Activated CD4-positive, alpha-beta T cell treated with anti-CD3 and anti-CD28 coated beads, Interleukin-2, amount 10 ng/mL, durations not matched to agents 24 days and 14 days (primary cell): ENCODE measurements around the gene RCOR1. TPM values are rescaled to one million over a fixed set of nuclear protein-coding genes. Genes with fewer than 3 reads are reported as not detected.

Experiments used
- DNase-seq: peaks from one replicate; pipeline ENCODE4 v3.0.0; 2022
- H3K27ac Mint-ChIP-seq: one replicate; pipeline ENCODE4 v1.8.0; 2022; ENCODE audit warnings: mild to moderate bottlenecking, mixed read lengths
- H3K27me3 Mint-ChIP-seq: one replicate; pipeline ENCODE4 v1.8.0; 2022; ENCODE audit warnings: mixed read lengths
- H3K36me3 Mint-ChIP-seq: one replicate; pipeline ENCODE4 v1.8.0; 2022; ENCODE audit warnings: low read depth, mild to moderate bottlenecking, mixed read lengths
- H3K4me1 Mint-ChIP-seq: one replicate; pipeline ENCODE4 v1.8.0; 2021; ENCODE audit warnings: mixed read lengths
- H3K4me3 Mint-ChIP-seq: one replicate; pipeline ENCODE4 v1.8.0; 2022; ENCODE audit warnings: mild to moderate bottlenecking, moderate library complexity, mixed read lengths
- H3K9me3 Mint-ChIP-seq: one replicate; pipeline ENCODE4 v1.8.0; 2021; ENCODE audit warnings: mixed read lengths
- intact Hi-C: fragments of 100-400 bp; cut with micrococcal nuclease; formaldehyde crosslinking; loops from one replicate; pipeline ENCODE4 v1.15.1; 2023
- total RNA-seq: library from RNA; stranded (reverse); gene quantifications from 2 replicates; pipeline ENCODE4 v1.2.3, GENCODE V29; 2022

The RCOR1 gene
- total RNA-seq, 1 donor from 2014 or later, result 24.0 TPM

- no peaks in the 10 kb centered on the region for H3K27me3 Mint-ChIP-seq
- H3K36me3 Mint-ChIP-seq, result peaks cover 36% of the 10 kb centered on the region
- no peaks in the 10 kb centered on the region for H3K9me3 Mint-ChIP-seq
- peaks cover 55% of the 10 kb centered on the region for H3K4me1 Mint-ChIP-seq
- intact Hi-C loops, result loop anchor here (1.0 to 5.0 kb wide), 3 partner anchors 26 to 138 kb away; no protein-coding TSS in a partner anchor
- peak overlapping the region; percentile 93 for H3K4me3 Mint-ChIP-seq
- peak overlapping the region; percentile 93 for H3K27ac Mint-ChIP-seq
- DNase-seq, result no peak
Measured at GRCh38 chr14:102779084-102779462, 186.6 kb downstream of the RCOR1 start.

- no peaks in the 10 kb centered on the region for H3K27me3 Mint-ChIP-seq
- H3K4me1 Mint-ChIP-seq, result peaks cover 54% of the 10 kb centered on the region
- peaks cover 40% of the 10 kb centered on the region for H3K36me3 Mint-ChIP-seq
- intact Hi-C loops, result loop anchor here (1.0 to 5.0 kb wide), 3 partner anchors 26 to 138 kb away; no protein-coding TSS in a partner anchor
- peak overlapping the region; percentile 93 for H3K4me3 Mint-ChIP-seq
- DNase-seq, result no peak
- H3K9me3 Mint-ChIP-seq, result no peaks in the 10 kb centered on the region
- H3K27ac Mint-ChIP-seq, result peak overlapping the region; percentile 78
Measured at GRCh38 chr14:102779574-102780315, 187.3 kb downstream of the RCOR1 start.

Other genes with a start within 250 kb of the RCOR1 start
- gene CINP, start 229.8 kb upstream of the RCOR1 start, total RNA-seq, result 43.7 and 46.2 TPM in 2 replicates
- 6.4 and 7.4 TPM in 2 replicates for gene TECPR2, start 229.7 kb upstream of the RCOR1 start, total RNA-seq
- gene ANKRD9, start 82.9 kb upstream of the RCOR1 start, total RNA-seq, result 14.6 and 16.5 TPM in 2 replicates
- gene TRAF3, start 184.8 kb downstream of the RCOR1 start, total RNA-seq, result 64.6 and 68.8 TPM in 2 replicates